VCaP (cell line): ENCODE data around the gene LRRC17.

Experiments
- H3K27ac ChIP-seq: fragments of 450-650 bp; 2 replicates; pipeline ENCODE4 v1.5.1; 2017
- CTCF ChIP-seq: fragments of 450-650 bp; conservative IDR thresholded peaks from 2 replicates; pipeline ENCODE4 v1.5.1; 2017; ENCODE audit warnings: mild to moderate bottlenecking, moderate library complexity

Gene LRRC17

GRCh38 chr7:102917436-102918353 lies 4.9 kb downstream of the LRRC17 start:
- no peak overlapping the region for H3K27ac ChIP-seq
- no peak for TF ChIP-seq CTCF

DNA sequence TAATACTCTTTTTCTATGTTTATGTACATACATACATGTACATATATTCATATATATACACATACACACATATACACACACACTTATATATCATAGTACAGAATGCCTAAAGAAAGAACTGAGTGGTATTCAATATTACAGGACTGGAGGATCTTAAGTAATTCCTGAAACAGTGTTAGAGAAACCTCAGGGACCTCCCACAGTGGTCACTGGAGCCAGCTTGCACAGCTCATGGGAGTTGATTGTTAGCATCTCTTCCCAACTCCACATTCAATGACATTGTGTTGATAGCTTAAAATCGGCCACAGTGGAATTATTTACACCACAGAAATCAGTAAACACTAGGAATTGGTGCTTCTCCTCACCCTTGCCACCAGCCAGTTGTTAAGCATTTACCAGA lies 6.0 kb downstream of the LRRC17 start:
- TF ChIP-seq CTCF: no peak
- H3K27ac ChIP-seq: no peak overlapping the region

GRCh38 chr7:102925976-102926782 lies 13.4 kb downstream of the LRRC17 start:
- no peak overlapping the region for H3K27ac ChIP-seq
- no peak for TF ChIP-seq CTCF

DNA sequence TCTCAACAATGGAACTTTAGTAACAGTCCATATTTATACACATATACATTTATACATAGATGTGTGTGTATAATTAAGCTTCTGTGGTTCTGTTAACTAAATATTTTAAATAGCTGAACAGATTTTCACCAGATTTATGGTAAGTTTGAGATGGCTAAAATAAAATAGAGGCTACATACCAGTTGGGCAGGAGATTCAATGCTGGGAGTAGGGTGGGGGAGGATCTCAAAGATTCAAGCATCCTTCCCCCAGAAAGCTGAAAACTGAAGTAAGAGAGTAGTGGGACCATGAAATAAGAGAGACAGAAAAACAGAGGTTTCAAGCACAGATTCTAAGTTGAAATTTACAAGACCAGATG lies 14.0 kb downstream of the LRRC17 start:
- H3K27ac ChIP-seq: no peak overlapping the region
- TF ChIP-seq CTCF: no peak

DNA sequence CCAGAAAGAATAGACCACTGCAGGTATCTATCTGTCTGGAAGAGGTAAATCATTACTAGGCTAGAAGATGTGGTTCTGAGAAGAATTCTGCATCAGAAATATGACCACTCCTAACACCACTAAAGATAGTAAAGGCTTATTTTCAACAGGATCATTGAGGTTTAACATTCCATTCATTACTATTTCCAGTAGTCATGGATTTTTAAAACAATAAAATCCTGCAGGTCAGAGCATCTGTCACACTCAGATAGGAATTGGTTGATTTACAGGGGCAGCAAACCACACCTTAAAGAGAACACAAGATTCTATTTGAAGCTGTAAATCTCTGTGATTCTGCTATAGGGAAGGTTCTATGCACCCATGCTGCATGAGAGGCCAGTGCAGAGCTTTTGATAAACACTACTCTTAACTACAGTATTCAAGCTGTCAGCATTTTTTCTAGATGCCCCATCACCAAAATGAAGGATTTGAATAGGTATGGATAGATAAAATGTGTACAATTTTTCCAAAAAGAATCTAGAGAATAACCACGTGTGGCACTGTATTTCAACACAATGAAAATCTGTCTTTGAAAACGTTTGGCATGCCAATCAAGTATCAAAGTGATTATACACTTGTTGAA lies 14.6 kb downstream of the LRRC17 start:
- no peak overlapping the region for H3K27ac ChIP-seq
- no peak for TF ChIP-seq CTCF

- H3K27ac ChIP-seq: no peak overlapping the region
- TF ChIP-seq CTCF: no peak
Observed at GRCh38 chr7:102931757-102932156, 19.0 kb downstream of the LRRC17 start.

DNA sequence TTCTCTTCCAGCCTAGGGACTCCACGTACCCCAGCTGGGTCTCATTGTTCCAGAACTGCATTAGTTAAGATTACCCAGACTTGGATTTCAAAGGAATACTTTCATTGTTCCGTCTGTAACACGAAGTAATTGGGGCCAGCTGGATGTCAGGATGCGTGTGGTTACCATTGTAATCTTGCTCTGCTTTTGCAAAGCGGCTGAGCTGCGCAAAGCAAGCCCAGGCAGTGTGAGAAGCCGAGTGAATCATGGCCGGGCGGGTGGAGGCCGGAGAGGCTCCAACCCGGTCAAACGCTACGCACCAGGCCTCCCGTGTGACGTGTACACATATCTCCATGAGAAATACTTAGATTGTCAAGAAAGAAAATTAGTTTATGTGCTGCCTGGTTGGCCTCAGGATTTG lies 21.0 kb downstream of the LRRC17 start:
- no peak overlapping the region for H3K27ac ChIP-seq
- TF ChIP-seq CTCF: no peak
